H4 (cell line): ENCODE data around the gene MARVELD1. TPM values are rescaled to one million over a fixed set of nuclear protein-coding genes. Genes with fewer than 3 reads are reported as not detected.
"Not testable (repeated sequence)": the region's sequence is repeated elsewhere in the genome, so short reads cannot be mapped to it uniquely, and the experiment has no call there.

Experiments
- DNase-seq: peaks from one replicate; pipeline ENCODE4 v3.0.0-alpha.2; 2015; ENCODE audit warnings: low spot score
- total RNA-seq: library from RNA; depleted of rRNA; stranded (reverse); fragments of >200 nt; shearing (Covaris generic); gene quantifications from 2 replicates; pipeline ENCODE4 v1.2.3, GENCODE V29; 2014

The MARVELD1 gene
- total RNA-seq, 1 experiment from 2014 or later: 46.1 TPM

DNA sequence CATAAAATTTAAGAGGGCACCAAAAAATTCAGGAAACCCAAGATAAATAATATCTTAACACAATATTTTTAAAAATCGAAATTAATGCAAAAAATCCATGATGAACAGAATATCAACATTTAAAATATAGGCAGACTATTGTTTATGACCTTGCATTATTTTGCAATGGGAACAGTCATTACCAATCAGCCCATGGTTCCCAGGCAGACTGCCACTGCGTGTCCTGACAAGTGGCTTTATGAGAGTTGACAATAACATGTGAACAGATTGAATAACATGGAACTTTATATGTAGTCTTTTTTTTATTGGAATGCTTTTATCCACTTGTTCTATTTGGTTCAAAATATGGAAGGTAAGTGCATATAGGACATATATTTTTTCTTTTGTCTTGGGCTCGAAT, 23.4 kb upstream of the MARVELD1 start:
- DNase-seq: no peak

DNA sequence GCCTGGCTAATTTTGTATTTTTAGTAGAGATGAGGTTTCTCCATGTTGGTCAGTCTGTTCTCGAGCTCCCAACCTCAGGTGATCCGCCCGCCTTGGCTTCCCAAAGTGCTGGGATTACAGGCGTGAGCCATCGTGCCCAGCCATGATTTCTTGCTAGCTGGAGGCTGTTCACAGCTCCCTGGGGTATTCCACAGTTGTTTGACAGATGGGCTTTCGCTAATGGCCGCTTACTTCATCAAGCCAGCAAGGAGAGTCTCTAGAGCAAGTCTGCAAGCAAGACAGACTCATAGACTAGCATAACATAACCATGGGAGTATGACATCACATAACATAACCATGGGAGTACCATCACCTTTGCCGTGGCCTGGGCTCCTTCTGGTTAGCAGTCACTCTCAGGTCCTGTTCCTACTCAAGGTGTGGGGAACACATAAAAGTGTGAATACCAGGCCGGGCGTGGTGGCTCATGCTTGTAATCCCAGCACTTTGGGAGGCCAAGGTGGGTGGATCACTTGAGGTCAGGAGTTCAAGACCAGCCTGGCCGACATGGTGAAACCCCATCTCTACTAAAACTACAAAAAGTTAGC, 15.4 kb upstream of the MARVELD1 start:
- DNase-seq: not testable (repeated sequence)

DNA sequence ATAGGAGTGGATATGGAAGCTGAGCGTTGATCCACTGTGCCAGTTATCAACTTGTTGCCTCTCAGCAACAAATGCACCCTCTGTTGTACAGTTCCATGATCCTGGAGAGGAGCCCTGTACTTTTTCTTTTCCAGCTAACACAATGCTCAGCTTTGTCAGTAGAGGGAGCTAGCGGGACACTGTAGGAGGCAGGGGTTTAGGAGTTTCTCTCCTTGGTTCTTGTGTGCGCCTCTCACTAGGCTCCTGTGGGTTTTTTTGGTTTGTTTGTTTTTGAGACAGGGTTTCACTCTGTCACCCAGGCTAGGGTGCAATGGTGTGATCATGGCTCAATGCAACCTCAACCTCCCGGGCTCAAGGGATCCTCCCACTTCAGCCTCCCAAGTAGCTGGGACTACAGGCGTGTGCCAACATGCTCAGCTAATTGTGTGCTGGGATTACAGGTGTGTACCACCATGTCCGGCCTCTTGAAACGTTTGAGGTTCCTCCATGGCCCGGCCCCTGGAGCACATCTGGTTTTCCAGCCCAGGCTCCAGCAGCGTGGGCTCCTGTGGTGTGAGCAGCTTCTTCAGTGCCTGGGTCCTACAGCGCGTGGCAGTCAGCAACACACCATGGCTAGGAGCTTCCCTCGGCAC, 12.0 kb upstream of the MARVELD1 start:
- peak; percentile 67 for DNase-seq

DNA sequence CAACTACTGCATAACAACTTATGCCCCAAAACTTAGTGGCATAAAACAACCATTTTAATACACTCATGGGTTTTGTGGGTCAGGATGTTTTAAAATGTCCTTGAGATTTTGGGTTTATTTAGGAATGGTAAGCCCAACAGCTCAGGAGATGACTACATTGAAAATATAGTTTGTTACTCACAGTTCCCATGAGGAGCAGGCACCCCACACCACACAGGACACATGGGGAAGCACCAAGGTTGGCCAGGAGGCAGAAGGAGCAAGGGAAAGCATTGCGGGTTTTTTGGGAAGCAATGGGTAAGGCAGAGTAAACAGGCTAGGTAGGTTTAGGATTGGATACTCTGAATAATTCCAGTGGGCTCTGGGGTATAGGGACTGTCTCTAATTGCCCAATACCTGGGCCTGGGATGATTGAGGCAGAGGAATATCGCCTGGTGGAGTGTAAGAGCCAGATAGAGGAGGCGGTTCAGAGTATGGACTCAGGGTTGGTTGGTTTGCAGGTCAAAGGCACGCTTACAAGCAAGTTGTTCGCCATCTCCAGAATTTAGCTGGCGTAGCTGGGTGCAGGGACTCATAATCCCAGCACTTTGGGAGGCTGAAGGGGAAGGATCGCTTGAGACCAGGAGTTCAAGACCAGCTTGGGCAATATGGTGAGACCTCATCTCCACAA, 10.0 kb upstream of the MARVELD1 start:
- no peak for DNase-seq

DNA sequence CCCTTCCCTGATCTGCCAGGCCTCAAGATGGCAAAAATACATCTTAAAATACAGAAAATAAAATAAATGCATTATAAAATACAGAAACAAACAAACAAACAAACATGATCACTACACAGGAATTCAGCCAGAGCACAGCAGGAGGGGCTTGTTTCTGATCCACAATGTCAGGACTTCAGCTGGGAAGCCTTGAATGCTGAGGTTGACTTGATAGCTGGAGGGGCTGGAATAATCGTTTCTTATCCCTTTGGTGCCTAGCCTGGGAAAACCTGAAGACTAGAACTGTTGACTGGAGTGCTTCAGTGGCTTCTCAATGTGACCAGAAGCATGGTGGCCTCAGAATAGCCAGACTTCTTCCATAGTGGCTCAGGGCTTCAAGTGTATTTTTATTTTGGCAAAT, 9.2 kb upstream of the MARVELD1 start:
- no peak for DNase-seq

DNA sequence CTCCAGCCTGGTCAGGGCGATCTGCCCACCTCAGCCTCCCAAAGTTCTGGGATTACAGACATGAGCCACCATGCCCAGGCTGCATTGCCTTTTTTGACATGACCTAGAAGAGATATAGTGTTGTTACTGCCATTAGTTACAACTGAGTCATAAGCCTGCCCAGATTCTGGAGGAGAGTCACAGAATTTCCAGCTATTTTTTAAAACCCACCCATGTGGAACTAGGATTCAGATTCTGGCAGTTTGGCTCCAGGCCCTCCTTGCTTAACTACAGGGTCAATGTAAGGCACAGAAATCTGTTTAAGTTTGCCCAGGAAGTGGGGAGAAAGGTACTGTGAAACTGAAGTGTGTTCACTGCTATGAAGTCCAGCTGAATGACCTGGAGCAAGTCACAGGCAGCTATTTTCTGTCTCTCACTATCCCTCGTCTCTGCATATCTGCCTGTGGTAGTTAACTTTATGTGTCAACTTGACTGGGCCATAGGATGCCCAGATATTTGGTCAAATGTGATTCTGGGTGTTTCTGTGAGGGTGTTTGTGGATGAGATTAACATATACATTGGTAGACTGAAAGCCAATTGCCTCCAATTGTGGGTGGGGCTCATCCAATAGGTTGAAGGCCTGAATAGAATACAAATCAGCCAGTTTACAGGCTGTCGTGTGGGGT, 8.4 kb upstream of the MARVELD1 start:
- DNase-seq: no peak

DNA sequence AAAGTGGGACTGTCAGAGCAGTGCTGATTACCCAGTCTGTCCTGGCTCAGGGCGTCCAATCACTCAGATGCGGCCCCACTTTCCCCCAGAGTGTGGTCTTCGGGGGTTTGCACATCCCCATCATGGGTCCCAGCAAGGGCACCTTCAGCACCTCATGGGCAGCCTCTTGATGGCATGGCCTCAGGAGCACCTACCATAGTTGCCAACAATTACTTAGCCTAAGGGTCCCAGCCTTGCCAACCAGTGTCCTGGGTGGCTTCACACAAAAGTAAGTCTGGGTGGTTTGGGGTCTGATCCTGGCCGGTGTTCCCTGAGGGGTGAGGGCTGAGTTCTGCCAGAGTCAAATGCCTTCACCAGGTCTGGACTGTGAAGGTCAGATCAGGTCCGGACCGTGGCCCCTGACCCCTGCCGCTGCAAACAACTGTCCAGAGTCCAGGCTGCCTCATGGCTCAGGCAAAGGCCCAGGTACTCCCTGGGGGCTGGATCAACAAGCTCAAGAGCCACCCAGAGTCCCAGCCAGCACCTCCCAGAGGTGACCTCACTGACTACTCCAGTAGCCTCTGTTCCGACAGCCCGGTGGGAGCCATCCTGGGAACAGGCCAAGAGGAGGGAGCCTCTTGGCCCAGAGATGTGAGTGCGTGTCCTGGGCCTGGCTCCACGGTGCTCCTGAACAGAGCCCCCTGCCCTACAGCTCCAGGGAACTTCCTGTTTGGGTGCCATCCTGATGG, 6.2 kb upstream of the MARVELD1 start:
- DNase-seq: no peak

DNA sequence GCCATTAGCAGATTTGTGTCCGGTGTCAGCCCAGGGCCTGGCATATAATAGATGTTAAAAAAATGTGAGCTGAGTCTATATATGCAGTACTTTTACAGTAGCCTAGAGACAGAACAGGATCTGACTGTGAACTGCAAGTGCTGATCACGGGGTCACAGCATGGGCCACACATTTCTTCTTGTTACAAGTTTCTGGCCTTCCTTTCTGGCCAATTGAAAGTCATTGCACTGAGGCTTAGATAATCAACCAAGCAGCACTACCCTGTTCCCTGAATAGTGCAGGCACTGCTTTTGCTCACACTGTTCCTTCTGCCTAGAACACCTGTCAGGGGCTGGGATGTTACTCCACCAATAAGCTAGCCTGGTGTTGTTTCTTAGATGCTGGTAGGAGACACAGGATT, 5.4 kb upstream of the MARVELD1 start:
- DNase-seq: no peak

DNA sequence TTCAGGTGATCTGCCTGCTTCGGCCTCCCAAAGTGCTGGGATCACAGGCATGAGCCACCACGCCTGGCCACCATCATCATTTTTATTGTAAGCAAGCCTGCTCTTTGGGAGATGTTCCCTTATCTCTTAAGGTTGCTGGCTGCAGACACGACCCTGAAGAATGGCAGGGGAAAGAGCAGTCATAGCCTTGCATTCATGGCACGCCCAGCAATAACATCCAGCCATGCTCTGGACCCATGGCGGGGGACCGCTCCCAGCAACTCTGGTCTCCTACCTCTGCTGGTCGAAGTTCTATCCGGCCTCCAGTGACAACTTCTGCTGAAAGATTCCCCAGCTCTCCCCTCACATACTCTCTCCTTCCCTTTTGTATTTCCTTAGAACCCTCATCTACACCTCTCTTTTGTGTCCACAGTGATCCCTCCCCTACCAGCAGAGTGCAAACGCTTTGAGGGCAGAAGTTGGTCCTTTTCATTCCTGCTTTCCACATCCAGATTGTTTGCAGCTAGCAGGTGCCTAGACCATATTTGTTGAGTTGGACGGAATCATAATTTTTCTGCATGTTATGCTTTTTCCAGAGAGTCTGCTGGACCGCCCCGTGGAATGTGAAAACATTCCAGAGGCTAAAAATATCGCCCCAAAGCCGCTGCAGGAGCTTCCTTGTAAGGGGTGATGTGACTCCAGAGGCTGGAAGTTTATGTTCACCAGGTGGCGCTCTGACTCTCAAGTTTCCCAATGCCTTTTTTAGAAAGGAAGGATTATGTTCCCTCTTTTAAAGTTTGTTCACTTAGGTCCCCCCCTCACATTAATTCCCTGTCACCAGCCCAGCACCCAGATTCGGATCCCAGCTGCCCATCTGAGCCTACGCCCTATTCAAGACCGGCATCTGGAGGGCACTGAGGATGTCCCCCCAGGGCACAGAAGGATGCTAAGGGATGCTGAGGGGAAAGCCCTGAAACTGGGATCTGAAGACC, 4.3 kb upstream of the MARVELD1 start:
- DNase-seq: peak; percentile 44

DNA sequence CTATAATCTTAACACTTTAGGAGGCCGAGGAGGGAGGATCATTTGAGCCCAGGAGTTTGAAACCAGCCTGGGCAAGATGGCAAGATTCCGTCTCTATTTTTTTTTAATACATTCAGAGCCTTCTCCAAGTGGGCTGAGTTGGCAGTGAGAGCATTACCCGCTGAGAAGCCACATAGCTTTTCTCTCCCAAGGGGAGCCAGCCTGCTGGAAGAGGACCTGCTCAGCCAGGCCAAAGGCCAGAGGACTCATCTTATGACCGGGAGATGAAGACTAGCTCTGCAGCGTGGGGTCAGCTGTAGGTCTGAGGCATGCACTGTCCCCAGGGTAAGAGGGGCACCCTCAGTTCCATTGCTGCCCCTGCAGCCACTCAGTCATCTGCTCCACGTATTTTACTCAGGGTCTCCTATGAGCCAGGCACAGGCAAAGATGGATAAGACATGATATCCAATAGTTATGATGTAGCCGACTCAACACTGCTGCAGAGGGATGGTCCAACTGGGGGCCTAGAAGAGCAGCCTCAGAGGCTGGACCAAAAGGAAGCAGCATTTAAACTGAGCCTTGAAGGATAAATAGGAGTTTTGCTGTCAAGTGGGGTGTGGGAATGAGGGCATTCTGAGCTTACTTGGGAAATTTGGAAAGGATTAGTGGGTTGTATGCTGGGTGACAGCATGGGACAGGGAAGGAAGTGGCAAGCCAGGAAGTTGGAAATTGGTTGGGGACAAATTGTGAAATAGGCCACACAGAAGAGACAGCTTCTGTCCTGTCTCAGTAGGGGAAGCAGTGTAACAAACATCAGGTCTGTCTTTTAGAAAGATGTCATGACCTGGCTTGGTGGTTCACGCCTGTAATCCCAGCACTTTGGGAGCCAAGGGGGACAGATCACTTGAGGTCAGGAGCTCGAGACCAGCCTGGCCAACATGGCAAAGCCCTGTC, 1.6 kb upstream of the MARVELD1 start:
- DNase-seq: no peak

DNA sequence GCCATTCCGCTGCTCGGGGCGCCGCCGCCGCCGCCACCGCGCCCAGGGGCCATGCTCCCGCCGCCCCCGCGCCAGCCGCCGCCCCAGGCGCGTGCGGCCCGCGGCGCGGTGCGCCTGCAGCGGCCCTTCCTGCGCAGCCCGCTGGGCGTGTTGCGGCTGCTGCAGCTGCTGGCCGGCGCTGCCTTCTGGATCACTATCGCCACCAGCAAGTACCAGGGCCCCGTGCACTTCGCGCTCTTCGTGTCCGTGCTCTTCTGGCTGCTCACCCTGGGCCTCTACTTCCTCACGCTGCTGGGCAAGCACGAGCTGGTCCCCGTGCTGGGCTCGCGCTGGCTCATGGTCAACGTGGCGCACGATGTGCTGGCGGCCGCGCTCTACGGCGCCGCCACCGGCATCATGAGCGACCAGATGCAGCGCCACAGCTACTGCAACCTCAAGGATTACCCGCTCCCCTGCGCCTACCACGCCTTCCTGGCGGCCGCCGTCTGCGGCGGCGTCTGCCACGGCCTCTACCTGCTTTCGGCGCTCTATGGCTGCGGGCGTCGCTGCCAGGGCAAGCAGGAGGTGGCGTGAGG, 383 bp downstream of the MARVELD1 start:
- peak; percentile 69 for DNase-seq

DNA sequence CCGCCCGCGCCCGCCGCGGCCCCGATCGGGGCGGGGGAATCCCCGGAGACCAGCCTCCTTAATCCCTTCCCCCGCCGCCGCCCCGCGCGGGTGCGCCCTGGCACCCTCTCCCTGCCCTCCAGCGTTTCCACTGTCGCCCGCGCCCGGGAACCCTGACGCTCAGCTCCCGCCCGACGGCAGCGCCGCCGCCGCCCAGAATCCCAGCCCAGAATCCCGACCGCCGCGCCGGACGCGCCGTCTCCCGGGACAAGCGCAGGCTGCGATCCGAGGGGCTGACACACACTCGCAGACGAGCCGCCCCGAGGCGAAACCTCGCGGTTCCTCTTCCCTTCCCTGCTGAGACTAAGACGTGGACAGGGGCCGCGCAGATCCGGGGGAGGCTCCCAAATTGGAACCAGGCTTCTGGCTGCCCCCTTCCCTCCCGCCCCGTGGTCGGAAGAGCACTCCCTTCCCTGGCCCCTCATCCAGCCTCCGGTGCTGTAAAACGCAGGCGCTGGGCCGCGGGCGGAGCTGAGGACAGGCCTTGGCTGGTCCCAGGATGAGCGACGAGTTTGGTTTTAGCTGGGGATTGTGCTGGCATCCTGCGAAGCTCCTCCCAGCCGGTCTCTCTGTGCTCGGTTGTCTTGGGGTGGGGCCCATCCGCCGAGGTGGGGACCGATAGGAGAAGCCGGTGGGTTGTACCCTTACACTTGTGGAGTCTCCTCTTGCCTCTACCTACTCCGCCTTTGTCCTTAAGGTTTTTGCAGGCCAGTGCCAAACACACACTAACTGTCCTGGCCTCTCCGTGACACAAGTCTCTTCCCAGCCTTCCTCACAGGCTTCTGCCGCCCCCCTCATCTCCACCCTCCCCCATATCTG, 1.1 kb downstream of the MARVELD1 start:
- DNase-seq: no peak

DNA sequence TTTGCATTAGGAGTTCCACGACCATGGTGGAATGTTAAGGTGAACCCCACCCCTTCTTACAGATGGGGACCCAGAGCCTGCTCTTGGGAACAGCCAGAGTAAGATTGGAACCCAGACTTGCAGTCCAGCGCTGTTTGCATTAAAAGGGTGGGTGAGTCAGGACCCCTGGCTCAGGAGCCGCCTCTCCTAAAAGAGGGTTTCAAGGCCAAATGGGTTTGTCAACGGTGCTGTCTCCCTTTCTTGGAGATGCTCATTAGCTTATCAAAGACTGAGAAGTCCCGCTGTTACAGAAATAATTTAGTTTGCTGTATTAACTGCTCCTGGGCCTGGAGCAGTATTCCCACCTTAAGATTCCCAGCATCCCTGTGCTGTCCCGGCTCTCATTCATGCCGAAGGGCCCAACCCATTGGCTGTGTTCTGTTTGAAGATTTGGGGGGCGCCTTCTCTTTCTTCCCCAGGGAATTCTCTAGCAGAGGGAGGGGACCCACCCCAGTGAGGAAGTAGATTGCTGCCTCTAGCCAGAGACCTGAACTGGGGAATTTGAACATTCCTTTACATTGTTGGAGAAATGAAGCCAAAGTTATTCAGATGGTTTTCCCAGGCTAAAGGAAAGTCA, 1.8 kb downstream of the MARVELD1 start:
- DNase-seq: no peak

DNA sequence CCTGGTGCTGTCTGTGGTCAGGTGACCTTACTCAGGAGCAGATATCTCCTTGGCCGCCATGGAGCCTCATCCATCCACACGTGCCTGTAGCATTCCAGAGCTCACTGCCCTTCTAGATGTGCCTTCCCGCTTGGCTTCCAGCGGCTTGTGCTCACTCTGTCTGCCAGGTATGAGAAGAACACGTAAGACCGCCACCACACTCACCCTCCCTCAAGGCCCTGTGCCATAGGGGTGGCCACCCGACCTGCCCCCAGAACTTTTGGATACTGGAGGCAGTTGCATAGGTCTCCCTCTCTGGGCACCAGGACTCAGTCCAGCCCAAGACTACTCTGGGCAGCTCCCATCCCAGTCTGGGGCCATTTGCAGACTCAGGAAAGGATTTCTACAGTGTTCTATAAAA, 4.1 kb downstream of the MARVELD1 start:
- no peak for DNase-seq

DNA sequence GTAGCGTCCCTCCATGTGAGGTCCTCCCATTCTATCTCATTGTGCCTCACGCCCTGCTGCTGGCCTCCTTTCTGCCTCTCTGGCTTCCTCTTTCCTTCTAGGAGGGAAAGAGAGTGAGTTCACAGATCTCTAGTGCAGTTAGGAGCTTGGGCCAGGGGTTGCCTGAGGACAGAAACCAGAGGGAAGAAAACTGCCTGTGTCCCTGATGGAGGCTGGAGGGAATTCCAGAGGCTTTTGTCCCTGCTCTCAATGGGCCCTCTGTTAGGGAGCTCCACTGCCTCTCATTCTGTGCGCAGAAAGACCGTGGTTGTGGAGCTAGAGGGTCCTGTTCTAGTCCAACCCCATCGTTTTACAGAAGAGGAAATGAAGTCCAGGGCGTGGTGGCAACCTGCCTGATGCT, 4.6 kb downstream of the MARVELD1 start:
- DNase-seq: no peak

DNA sequence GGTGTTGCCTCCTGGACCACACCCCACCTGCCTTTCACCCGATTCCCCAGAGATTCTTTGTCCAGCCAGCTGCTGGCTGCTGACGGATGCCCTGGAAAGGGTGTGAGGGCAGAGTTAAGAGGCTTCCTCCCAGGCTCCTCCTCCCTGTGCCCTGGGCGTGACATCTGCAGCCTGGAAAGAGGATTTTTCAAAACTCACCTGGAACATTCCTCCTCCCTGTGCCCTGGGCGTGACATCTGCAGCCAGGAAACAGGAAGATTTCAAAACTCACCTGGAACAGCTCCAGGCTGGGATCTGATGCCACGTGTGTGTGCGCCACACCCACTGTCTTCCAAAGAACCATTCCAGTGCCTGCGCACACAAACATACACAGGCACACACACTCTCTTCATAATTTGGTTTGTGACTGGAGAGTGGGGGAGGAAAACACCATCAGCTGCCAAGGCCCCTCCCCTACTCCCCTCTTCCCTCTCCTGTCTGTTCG, 5.2 kb downstream of the MARVELD1 start:
- no peak for DNase-seq

DNA sequence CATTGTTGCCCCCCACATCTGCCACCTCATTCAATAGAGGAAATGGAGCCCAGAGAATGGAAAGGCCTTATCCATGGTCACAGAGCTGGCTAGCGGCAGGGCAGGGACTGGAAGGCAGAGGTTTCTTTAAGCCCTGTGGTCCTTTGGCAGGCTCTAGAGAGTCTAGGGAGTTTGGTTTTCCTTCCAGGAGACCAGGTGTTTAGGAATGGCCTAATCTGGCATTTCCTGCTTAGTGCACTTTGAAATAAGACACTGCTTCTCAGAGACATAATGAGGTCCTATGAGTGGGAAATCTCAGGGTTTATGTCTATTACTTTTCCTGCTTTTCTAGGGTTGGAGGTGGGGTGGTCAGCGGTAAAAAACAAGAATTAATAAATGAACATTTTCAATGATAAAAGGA, 6.1 kb downstream of the MARVELD1 start:
- DNase-seq: no peak
